ENCODE results near the gene ALDH1B1.

DNA sequence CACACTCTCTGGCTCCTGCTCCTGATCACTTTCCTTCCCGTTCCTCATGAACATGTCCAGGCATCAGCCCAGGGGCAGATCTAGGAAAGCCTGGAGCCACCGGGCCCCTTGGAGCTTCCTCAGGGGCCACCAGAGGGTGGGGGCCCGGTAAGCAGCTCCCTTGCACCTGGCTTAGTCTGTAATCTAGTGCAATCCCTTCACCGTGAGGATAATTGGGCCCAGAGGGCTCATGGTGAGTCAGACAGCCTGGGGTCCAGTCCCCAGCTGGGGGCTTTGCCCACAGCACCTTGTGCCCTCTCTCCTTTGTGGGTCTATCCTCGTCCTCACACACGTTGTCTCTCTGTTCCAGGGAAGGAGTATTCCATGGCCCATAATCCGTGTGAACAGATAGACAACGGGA, 10.4 kb upstream of the ALDH1B1 start:
- TF ChIP-seq, protein P1, sequence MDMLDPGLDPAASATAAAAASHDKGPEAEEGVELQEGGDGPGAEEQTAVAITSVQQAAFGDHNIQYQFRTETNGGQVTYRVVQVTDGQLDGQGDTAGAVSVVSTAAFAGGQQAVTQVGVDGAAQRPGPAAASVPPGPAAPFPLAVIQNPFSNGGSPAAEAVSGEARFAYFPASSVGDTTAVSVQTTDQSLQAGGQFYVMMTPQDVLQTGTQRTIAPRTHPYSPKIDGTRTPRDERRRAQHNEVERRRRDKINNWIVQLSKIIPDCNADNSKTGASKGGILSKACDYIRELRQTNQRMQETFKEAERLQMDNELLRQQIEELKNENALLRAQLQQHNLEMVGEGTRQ (CRISPR knock-in tag; IDR thresholded peaks at IDR 0.05), result no peak
- TF ChIP-seq, protein P2, sequence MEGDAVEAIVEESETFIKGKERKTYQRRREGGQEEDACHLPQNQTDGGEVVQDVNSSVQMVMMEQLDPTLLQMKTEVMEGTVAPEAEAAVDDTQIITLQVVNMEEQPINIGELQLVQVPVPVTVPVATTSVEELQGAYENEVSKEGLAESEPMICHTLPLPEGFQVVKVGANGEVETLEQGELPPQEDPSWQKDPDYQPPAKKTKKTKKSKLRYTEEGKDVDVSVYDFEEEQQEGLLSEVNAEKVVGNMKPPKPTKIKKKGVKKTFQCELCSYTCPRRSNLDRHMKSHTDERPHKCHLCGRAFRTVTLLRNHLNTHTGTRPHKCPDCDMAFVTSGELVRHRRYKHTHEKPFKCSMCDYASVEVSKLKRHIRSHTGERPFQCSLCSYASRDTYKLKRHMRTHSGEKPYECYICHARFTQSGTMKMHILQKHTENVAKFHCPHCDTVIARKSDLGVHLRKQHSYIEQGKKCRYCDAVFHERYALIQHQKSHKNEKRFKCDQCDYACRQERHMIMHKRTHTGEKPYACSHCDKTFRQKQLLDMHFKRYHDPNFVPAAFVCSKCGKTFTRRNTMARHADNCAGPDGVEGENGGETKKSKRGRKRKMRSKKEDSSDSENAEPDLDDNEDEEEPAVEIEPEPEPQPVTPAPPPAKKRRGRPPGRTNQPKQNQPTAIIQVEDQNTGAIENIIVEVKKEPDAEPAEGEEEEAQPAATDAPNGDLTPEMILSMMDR (IDR thresholded peaks at IDR 0.05), result no peak
- TF ChIP-seq, protein P3, sequence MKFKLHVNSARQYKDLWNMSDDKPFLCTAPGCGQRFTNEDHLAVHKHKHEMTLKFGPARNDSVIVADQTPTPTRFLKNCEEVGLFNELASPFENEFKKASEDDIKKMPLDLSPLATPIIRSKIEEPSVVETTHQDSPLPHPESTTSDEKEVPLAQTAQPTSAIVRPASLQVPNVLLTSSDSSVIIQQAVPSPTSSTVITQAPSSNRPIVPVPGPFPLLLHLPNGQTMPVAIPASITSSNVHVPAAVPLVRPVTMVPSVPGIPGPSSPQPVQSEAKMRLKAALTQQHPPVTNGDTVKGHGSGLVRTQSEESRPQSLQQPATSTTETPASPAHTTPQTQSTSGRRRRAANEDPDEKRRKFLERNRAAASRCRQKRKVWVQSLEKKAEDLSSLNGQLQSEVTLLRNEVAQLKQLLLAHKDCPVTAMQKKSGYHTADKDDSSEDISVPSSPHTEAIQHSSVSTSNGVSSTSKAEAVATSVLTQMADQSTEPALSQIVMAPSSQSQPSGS (CRISPR knock-in tag; IDR thresholded peaks at IDR 0.05; ENCODE audit: borderline replicate concordance, low read depth), result no peak
- no peak for TF ChIP-seq FOXP1 (CRISPR knock-in tag; IDR thresholded peaks at IDR 0.05; ENCODE audit: borderline replicate concordance)
- TF ChIP-seq, protein P4, sequence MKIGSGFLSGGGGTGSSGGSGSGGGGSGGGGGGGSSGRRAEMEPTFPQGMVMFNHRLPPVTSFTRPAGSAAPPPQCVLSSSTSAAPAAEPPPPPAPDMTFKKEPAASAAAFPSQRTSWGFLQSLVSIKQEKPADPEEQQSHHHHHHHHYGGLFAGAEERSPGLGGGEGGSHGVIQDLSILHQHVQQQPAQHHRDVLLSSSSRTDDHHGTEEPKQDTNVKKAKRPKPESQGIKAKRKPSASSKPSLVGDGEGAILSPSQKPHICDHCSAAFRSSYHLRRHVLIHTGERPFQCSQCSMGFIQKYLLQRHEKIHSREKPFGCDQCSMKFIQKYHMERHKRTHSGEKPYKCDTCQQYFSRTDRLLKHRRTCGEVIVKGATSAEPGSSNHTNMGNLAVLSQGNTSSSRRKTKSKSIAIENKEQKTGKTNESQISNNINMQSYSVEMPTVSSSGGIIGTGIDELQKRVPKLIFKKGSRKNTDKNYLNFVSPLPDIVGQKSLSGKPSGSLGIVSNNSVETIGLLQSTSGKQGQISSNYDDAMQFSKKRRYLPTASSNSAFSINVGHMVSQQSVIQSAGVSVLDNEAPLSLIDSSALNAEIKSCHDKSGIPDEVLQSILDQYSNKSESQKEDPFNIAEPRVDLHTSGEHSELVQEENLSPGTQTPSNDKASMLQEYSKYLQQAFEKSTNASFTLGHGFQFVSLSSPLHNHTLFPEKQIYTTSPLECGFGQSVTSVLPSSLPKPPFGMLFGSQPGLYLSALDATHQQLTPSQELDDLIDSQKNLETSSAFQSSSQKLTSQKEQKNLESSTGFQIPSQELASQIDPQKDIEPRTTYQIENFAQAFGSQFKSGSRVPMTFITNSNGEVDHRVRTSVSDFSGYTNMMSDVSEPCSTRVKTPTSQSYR (CRISPR knock-in tag; IDR thresholded peaks at IDR 0.05), result no peak
- TF ChIP-seq JUN (CRISPR knock-in tag; IDR thresholded peaks at IDR 0.05), result no peak
- TF ChIP-seq, protein P5, sequence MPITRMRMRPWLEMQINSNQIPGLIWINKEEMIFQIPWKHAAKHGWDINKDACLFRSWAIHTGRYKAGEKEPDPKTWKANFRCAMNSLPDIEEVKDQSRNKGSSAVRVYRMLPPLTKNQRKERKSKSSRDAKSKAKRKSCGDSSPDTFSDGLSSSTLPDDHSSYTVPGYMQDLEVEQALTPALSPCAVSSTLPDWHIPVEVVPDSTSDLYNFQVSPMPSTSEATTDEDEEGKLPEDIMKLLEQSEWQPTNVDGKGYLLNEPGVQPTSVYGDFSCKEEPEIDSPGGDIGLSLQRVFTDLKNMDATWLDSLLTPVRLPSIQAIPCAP (CRISPR knock-in tag; IDR thresholded peaks at IDR 0.05), result no peak
- TF ChIP-seq ZBTB21 (CRISPR knock-in tag; IDR thresholded peaks at IDR 0.05; ENCODE audit: borderline replicate concordance), result no peak
- TF ChIP-seq, protein P6, sequence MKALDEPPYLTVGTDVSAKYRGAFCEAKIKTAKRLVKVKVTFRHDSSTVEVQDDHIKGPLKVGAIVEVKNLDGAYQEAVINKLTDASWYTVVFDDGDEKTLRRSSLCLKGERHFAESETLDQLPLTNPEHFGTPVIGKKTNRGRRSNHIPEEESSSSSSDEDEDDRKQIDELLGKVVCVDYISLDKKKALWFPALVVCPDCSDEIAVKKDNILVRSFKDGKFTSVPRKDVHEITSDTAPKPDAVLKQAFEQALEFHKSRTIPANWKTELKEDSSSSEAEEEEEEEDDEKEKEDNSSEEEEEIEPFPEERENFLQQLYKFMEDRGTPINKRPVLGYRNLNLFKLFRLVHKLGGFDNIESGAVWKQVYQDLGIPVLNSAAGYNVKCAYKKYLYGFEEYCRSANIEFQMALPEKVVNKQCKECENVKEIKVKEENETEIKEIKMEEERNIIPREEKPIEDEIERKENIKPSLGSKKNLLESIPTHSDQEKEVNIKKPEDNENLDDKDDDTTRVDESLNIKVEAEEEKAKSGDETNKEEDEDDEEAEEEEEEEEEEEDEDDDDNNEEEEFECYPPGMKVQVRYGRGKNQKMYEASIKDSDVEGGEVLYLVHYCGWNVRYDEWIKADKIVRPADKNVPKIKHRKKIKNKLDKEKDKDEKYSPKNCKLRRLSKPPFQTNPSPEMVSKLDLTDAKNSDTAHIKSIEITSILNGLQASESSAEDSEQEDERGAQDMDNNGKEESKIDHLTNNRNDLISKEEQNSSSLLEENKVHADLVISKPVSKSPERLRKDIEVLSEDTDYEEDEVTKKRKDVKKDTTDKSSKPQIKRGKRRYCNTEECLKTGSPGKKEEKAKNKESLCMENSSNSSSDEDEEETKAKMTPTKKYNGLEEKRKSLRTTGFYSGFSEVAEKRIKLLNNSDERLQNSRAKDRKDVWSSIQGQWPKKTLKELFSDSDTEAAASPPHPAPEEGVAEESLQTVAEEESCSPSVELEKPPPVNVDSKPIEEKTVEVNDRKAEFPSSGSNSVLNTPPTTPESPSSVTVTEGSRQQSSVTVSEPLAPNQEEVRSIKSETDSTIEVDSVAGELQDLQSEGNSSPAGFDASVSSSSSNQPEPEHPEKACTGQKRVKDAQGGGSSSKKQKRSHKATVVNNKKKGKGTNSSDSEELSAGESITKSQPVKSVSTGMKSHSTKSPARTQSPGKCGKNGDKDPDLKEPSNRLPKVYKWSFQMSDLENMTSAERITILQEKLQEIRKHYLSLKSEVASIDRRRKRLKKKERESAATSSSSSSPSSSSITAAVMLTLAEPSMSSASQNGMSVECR (CRISPR knock-in tag; IDR thresholded peaks at IDR 0.05; ENCODE audit: borderline replicate concordance), result no peak
- TF ChIP-seq ZNF232 (CRISPR knock-in tag; IDR thresholded peaks at IDR 0.05), result no peak
- TF ChIP-seq, protein P7, sequence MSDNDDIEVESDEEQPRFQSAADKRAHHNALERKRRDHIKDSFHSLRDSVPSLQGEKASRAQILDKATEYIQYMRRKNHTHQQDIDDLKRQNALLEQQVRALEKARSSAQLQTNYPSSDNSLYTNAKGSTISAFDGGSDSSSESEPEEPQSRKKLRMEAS (CRISPR knock-in tag; IDR thresholded peaks at IDR 0.05), result no peak

Data from WTC11 (cell line).